H1 (cell line): ENCODE measurements around the gene SLC4A11. TPM values are rescaled to one million over a fixed set of nuclear protein-coding genes. Genes with fewer than 3 reads are reported as not detected.

Source experiments
- CTCF ChIA-PET: fragments of 300-600 bp; sonication (Branson Sonifier 250); formaldehyde crosslinking; loops from one replicate; lab custom pipeline; 2021; ENCODE audit not compliant: partially characterized antibody; lab: Charles Lee
- POLR2A ChIA-PET: fragments of 300-600 bp; sonication (Branson Sonifier 250); formaldehyde crosslinking; loops from one replicate; lab custom pipeline; 2021; ENCODE audit warnings: inconsistent platforms; ENCODE audit not compliant: partially characterized antibody; lab: Charles Lee
- DNase-seq, 2 experiments: peaks; one replicate each; pipeline versions ENCODE4 v3.0.0 to v3.0.0-alpha.2; 2010 to 2022; ENCODE audit warnings: low spot score in 2 of 2, low read depth in 1 of 2, mixed read lengths in 1 of 2
- FAIRE-seq: peaks from 2 replicates; lab custom pipeline; 2011; peaks lifted over from hg19 to GRCh38; lab: Jason Lieb, UNC
- H2AFZ ChIP-seq: 2 replicates; pipeline ENCODE4 v1.8.1; 2012; ENCODE audit warnings: low read length, inconsistent platforms
- H2AK5ac ChIP-seq: 2 replicates; pipeline ENCODE4 v1.6.1; 2013; ENCODE audit warnings: low read depth, low read length
- H2BK120ac ChIP-seq: replicated peaks from 2 replicates; pipeline ENCODE3; 2013; ENCODE audit warnings: low read depth, low read length, inconsistent platforms
- H2BK12ac ChIP-seq: 2 replicates; pipeline ENCODE4 v1.6.1; 2013; ENCODE audit warnings: low read depth, low read length
- H2BK15ac ChIP-seq: 2 replicates; pipeline ENCODE4 v1.6.1; 2013; ENCODE audit warnings: low read length
- H2BK20ac ChIP-seq: 2 replicates; pipeline ENCODE4 v1.6.1; 2013; ENCODE audit warnings: low read length
- H2BK5ac ChIP-seq: 2 replicates; pipeline ENCODE4 v1.6.1; 2013; ENCODE audit warnings: low read depth, low read length
- H3K14ac ChIP-seq: 2 replicates; pipeline ENCODE4 v1.6.1; 2013; ENCODE audit warnings: inconsistent platforms; ENCODE audit not compliant: insufficient read length
- H3K18ac ChIP-seq: 2 replicates; pipeline ENCODE4 v1.6.1; 2013; ENCODE audit warnings: low read length; ENCODE audit errors: extremely low read depth
- H3K23ac ChIP-seq: 2 replicates; pipeline ENCODE4 v1.6.1; 2013; ENCODE audit warnings: inconsistent platforms; ENCODE audit not compliant: insufficient read length
- H3K23me2 ChIP-seq: 2 replicates; pipeline ENCODE4 v1.6.1; 2013; ENCODE audit warnings: low read depth, low read length
- H3K27ac ChIP-seq: 2 replicates; pipeline ENCODE4 v1.6.1; 2011; ENCODE audit warnings: low read depth, low read length, inconsistent platforms
- H3K27me3 ChIP-seq, 4 experiments: replicated peaks in 1 of 4; 1 replicate in 1 of 4; 2 replicates in 3 of 4; pipeline versions ENCODE4 v1.6.1 to v1.8.1; 2011 to 2013; ENCODE audit warnings: low read length in 3 of 4, mild to moderate bottlenecking in 3 of 4, inconsistent platforms in 2 of 4, mixed read lengths in 2 of 4, moderate library complexity in 1 of 4; ENCODE audit not compliant: control insufficient read depth in 3 of 4, insufficient read depth in 3 of 4; ENCODE audit errors: extremely low read depth in 1 of 4
- H3K36me3 ChIP-seq, 4 experiments: 2 replicates each; pipeline versions ENCODE4 v1.6.1 to v1.8.1; 2011 to 2013; ENCODE audit warnings: mild to moderate bottlenecking in 4 of 4, low read length in 3 of 4, moderate library complexity in 2 of 4, control low read depth in 1 of 4, inconsistent platforms in 1 of 4; ENCODE audit not compliant: insufficient read depth in 4 of 4, control insufficient read depth in 2 of 4
- H3K4ac ChIP-seq: replicated peaks from 2 replicates; pipeline ENCODE3; 2013; ENCODE audit warnings: low read length, low read depth, mixed read lengths, inconsistent platforms; ENCODE audit not compliant: insufficient read length
- H3K4me1 ChIP-seq, 4 experiments: replicated peaks in 1 of 4; 1 replicate in 1 of 4; 2 replicates in 3 of 4; pipeline versions ENCODE4 v1.6.1 to v1.8.1; 2011 to 2013; ENCODE audit warnings: low read length in 3 of 4, inconsistent platforms in 2 of 4, mixed read lengths in 1 of 4; ENCODE audit not compliant: insufficient read depth in 4 of 4, control insufficient read depth in 3 of 4
- H3K4me2 ChIP-seq, 2 experiments: 2 replicates each; pipeline versions ENCODE4 v1.6.1 to v1.8.1; 2011 to 2013; ENCODE audit warnings: low read depth in 2 of 2, low read length in 2 of 2, control low read depth in 1 of 2, inconsistent platforms in 1 of 2, mild to moderate bottlenecking in 1 of 2; ENCODE audit not compliant: insufficient read depth in 1 of 2
- H3K4me3 ChIP-seq, 4 experiments: fragments of 200-600, 300-600 bp in 1 of 4; sonication (generic), shearing (Covaris generic), sonication (Bioruptor Twin) in 1 of 4; 2 replicates each; pipeline versions ENCODE4 v1.5.1 to v1.8.1; 2011 to 2016; ENCODE audit warnings: low read length in 4 of 4, low read depth in 3 of 4, control low read depth in 2 of 4, inconsistent platforms in 2 of 4, mild to moderate bottlenecking in 2 of 4, mixed read lengths in 1 of 4, moderate library complexity in 1 of 4; ENCODE audit not compliant: insufficient read depth in 2 of 4; ENCODE audit errors: extremely low read depth in 1 of 4
- H3K56ac ChIP-seq: replicated peaks from 2 replicates; pipeline ENCODE3; 2013; ENCODE audit warnings: low read depth, mild to moderate bottlenecking, mixed read lengths, low read length, inconsistent platforms; ENCODE audit not compliant: insufficient read length
- H3K79me1 ChIP-seq: 2 replicates; pipeline ENCODE4 v1.6.1; 2013; ENCODE audit warnings: low read depth, low read length, control low read depth
- H3K79me2 ChIP-seq, 2 experiments: 2 replicates each; pipeline versions ENCODE4 v1.6.1 to v1.8.1; 2012 to 2013; ENCODE audit warnings: low read length in 2 of 2, mild to moderate bottlenecking in 2 of 2, inconsistent platforms in 1 of 2; ENCODE audit not compliant: insufficient read depth in 2 of 2, control insufficient read depth in 1 of 2
- H3K9ac ChIP-seq, 4 experiments: replicated peaks in 1 of 4; 1 replicate in 1 of 4; 2 replicates in 3 of 4; pipeline versions ENCODE4 v1.6.1 to v1.8.1; 2011 to 2013; ENCODE audit warnings: low read depth in 3 of 4, low read length in 3 of 4, control low read depth in 2 of 4, mild to moderate bottlenecking in 2 of 4, moderate library complexity in 2 of 4, inconsistent platforms in 1 of 4; ENCODE audit errors: extremely low read depth in 1 of 4
- H3K9me3 ChIP-seq, 2 experiments: 2 replicates each; pipeline versions ENCODE4 v1.6.1 to v1.8.1; 2012 to 2013; ENCODE audit warnings: mild to moderate bottlenecking in 2 of 2, moderate library complexity in 2 of 2, control low read depth in 1 of 2, inconsistent platforms in 1 of 2, low read depth in 1 of 2, low read length in 1 of 2, mixed read lengths in 1 of 2; ENCODE audit not compliant: insufficient read depth in 2 of 2
- H4K20me1 ChIP-seq, 2 experiments: replicated peaks in 1 of 2; 2 replicates each; pipeline versions ENCODE3 to v1.8.1; 2011 to 2013; ENCODE audit warnings: inconsistent platforms in 2 of 2, low read length in 2 of 2, mild to moderate bottlenecking in 1 of 2; ENCODE audit not compliant: insufficient read depth in 2 of 2, control insufficient read depth in 1 of 2
- H4K5ac ChIP-seq: 2 replicates; pipeline ENCODE4 v1.6.1; 2013; ENCODE audit warnings: low read length, low read depth, mixed read lengths, inconsistent platforms; ENCODE audit not compliant: insufficient read length
- H4K8ac ChIP-seq: 2 replicates; pipeline ENCODE4 v1.8.0; 2013; ENCODE audit warnings: mild to moderate bottlenecking, moderate library complexity, low read length, inconsistent platforms; ENCODE audit not compliant: insufficient read depth; ENCODE audit errors: extremely low read depth
- H4K91ac ChIP-seq: replicated peaks from 2 replicates; pipeline ENCODE3; 2013; ENCODE audit warnings: low read length, mixed read lengths, inconsistent platforms; ENCODE audit not compliant: insufficient read length
- BACH1 ChIP-seq: IDR thresholded peaks from 2 replicates; pipeline ENCODE4 v1.6.1; 2012; ENCODE audit warnings: low read length, improper control_type of control experiment
- BCL11A ChIP-seq, 2 experiments: IDR thresholded peaks; one replicate each; pipeline ENCODE4 v1.6.1; 2011; ENCODE audit warnings: low read depth in 2 of 2, low read length in 2 of 2, mild to moderate bottlenecking in 2 of 2
- CHD1 ChIP-seq: IDR thresholded peaks from 2 replicates; pipeline ENCODE4 v1.6.1; 2012; ENCODE audit warnings: low read depth, low read length, improper control_type of control experiment
- FOSL1 ChIP-seq: IDR thresholded peaks from 2 replicates; pipeline ENCODE4 v1.6.1; 2011; ENCODE audit warnings: mild to moderate bottlenecking, low read depth, low read length, moderate library complexity; ENCODE audit not compliant: insufficient read depth
- POLR2AphosphoS5 ChIP-seq: IDR thresholded peaks from 2 replicates; pipeline ENCODE4 v1.6.1; 2011; ENCODE audit warnings: low read depth, low read length
- POU5F1 ChIP-seq: IDR thresholded peaks from 2 replicates; pipeline ENCODE4 v1.6.1; 2011; ENCODE audit warnings: low read depth, mild to moderate bottlenecking, low read length, moderate library complexity
- RFX5 ChIP-seq: IDR thresholded peaks from 2 replicates; pipeline ENCODE4 v1.6.1; 2011; ENCODE audit warnings: low read depth, low read length, improper control_type of control experiment, borderline replicate concordance
- polyA plus RNA-seq, 7 experiments: library from polyadenylated mRNA; depleted of rRNA in 3 of 7; stranded (reverse) in 5 of 7; unstranded in 2 of 7; fragments of >200 nt in 5 of 7; fragments of 200-250 nt in 2 of 7; gene quantifications; 1 replicate in 5 of 7; 2 replicates in 1 of 7; 4 replicates in 1 of 7; pipeline versions ENCODE4 v1.2.1 to v1.2.3, GENCODE V29; 2011 to 2013; ENCODE audit warnings: missing spikeins in 2 of 7, mixed read lengths in 2 of 7
- total RNA-seq: library from RNA; stranded (reverse); fragmentation: NEBNext Ultra II Directional; extraction: Animal tissue kit (Norgen Biotek cat#: 25700); gene quantifications from 2 replicates; pipeline ENCODE4 v1.2.1, GENCODE V29; 2021
- TF ChIP-seq, protein P1 (sequence below): IDR thresholded peaks from 2 replicates; pipeline ENCODE4 v1.6.1; 2011; ENCODE audit warnings: low read length, improper control_type of control experiment
- TF ChIP-seq, protein P2 (sequence below): IDR thresholded peaks from 2 replicates; pipeline ENCODE4 v1.6.1; 2011; ENCODE audit warnings: low read depth, mild to moderate bottlenecking, low read length; ENCODE audit not compliant: insufficient read depth

Gene SLC4A11
- total and polyA plus RNA-seq, 2 of the 8 experiments (the other 6 are each of a cell fraction or from before 2014, with no cell fraction given): 11.9 to 32.3 TPM

DNA sequence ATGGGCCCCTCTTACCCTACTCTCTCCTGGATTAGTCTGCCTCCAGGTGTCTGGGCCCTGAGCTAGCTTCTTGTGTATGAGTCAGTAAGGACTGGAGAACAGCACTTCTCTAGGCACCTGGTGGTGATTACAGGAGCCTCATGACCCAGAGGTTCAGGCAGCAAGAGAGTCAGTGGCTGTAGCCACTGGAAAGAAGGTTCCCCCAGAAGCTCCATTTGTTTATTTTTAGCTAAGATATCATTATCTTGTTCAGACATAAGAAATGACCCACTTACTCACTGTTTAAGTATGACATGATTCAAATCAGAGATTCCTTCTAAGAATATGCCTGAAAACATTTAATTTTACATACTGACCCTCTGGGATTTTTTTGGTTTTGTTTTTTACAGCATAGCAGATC lies 23.6 kb upstream of the SLC4A11 start:
- Histone ChIP-seq H4K5ac (no peak overlapping the region), H3K4me3 (no peak overlapping the region), H2BK5ac (no peak overlapping the region), H3K18ac (no peak overlapping the region), H3K23me2 (no peaks in the 10 kb centered on the region), H2BK12ac (no peak overlapping the region), H2AK5ac (no peak overlapping the region), H3K14ac (no peak overlapping the region), H3K23ac (no peak overlapping the region), H3K9ac (no peak overlapping the region), H3K79me2 (no peaks in the 10 kb centered on the region), H2BK15ac (no peak overlapping the region), H2BK120ac (no peak overlapping the region), H3K4me1 (no peaks in the 10 kb centered on the region), H3K4me2 (no peak overlapping the region), H3K4ac (no peak overlapping the region), H3K56ac (no peak overlapping the region), H2AFZ (no peak overlapping the region), H3K27me3 (no peaks in the 10 kb centered on the region), H3K9me3 (no peaks in the 10 kb centered on the region), H3K79me1 (no peaks in the 10 kb centered on the region), H3K27ac (no peak overlapping the region), H4K20me1 (no peaks in the 10 kb centered on the region), H4K91ac (no peak overlapping the region), H2BK20ac (no peak overlapping the region), H3K36me3 (no peaks in the 10 kb centered on the region), H4K8ac (no peak overlapping the region)
- DNase-seq (no peak), FAIRE-seq (no peak)
- ChIA-PET CTCF (interaction anchor here (0.6 to 4.5 kb wide), 8 partner anchors 13 to 783 kb away, joined by 3 to 46 read pairs (median 3); no protein-coding TSS in a partner anchor), POLR2A (no interaction called here)
- TF ChIP-seq, protein P1, sequence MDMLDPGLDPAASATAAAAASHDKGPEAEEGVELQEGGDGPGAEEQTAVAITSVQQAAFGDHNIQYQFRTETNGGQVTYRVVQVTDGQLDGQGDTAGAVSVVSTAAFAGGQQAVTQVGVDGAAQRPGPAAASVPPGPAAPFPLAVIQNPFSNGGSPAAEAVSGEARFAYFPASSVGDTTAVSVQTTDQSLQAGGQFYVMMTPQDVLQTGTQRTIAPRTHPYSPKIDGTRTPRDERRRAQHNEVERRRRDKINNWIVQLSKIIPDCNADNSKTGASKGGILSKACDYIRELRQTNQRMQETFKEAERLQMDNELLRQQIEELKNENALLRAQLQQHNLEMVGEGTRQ: no peak
- TF ChIP-seq POU5F1: no peak
- TF ChIP-seq POLR2AphosphoS5: no peak
- TF ChIP-seq BACH1: no peak
- no peak for TF ChIP-seq BCL11A (IDR thresholded peaks at IDR 0.05; ENCODE audit: low read depth in 2 of 2, low read length in 2 of 2)
- TF ChIP-seq, protein P2, sequence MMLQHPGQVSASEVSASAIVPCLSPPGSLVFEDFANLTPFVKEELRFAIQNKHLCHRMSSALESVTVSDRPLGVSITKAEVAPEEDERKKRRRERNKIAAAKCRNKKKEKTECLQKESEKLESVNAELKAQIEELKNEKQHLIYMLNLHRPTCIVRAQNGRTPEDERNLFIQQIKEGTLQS: no peak
- no peak for TF ChIP-seq CHD1
- no peak for TF ChIP-seq FOSL1
- no peak for TF ChIP-seq RFX5
